NCI-H345 treated with DMSO at 0.1 percent for 48 hours (cell line): ENCODE data around the gene HDAC4.

ENCODE experiments used
- DNase-seq: peaks from one replicate; lab custom pipeline; 2025; ENCODE audit not compliant: unreplicated experiment; lab: John Stamatoyannopoulos, UW

The HDAC4 gene

DNA sequence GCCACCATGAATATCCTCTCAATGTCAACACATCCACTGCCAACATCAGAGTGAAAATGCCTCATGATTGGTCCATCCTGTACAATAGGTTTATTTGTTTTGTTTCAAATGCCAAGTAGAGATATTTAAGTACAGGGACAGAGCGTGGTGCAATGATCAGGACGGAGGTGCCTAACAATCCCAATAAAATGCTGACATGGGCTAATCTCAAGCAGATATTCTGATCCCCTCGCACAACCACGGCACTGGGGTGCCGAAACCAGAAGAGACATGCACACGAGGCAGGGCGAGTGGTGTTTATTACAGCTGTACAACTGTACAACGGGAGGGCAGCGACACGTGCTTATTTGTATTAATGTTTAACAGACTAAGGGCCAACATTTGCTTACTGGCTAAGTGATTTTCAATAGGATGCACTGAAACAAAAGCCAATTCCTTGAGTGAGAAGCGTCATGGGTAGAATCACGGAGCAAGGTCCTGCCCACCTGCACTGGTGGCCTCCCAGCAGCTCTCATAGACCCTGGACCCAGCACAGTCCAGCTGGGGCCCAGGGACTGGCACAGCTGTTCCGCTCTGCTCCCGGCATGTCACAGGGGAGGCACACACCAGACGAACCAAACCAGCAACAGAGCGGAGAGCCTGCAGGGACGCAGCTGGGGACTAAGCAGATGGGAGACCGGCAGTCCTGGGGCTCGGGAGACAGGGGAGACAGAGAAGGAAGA, 101.4 kb downstream of the HDAC4 start:
- DNase-seq = no peak

DNA sequence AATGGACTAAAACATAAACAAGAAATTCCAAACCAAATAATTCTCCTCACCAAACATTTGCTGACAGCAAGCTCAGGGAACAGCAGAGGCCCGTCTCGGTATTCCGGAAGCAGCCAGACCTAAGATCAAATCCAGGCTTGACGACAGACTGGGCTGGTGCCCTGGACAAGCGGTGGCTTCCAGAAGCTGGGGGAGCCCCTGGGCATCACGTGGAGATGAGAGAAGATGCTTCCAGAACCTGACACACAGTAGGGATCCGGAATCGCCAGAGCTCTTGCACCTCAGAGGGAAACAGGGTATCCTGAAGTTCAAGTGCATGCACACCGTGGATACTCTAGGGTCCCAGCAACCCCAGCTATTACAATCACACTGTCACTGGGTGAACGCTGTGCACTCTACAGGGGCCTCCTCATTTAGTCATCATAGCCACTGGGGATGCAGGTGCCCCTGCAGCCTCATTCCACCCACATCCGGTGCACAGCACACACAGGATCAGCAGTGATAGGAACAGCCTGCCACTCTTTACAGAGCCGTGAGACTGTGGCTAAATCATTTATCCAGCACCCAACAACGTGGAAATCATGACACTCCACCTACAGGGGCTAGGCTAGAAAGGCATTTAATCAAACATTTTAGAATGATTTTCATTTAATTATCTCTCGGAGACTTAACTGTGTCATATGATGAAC, 102.6 kb downstream of the HDAC4 start:
- DNase-seq = no peak

DNA sequence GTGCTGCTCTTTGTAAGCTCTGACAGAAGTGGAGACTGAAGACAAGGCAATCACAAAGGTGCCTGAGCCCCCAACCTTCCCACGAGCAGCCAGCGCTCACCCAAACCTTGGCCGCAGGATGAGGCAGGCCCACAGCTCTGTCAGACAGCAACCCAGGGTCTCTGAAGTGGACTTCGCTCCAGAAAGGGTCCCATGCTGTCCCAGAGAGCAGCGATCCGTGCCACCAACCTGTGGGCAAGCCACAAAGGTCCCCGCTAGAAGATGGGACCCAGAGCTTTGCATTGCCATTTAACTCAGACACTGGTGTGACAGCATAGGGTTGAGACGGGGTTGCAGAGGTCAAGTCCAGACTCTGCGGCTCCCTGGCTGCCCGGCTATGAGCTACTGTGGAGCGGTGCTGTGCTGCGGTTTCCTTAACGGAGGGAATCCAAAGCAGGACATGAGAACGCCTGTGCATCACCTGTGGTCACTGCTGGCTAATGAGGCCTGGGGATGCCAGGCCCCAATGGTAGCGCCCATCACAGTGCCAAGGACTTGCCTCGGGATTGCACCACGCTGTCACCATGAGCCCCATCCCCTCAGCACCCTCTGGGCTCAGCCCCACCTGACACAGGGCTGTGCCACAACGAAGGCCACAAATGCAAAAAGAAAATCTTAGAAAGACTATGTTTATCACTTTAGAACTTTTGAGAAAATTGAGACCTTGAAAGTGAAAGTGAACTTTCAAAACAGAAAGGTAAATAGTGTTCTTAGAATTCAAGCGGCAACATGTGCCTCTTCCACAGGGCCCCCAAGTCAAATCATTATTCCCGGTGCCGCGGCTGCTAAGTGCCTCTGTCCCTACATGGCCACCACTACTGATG, 103.4 kb downstream of the HDAC4 start:
- DNase-seq = no peak

DNA sequence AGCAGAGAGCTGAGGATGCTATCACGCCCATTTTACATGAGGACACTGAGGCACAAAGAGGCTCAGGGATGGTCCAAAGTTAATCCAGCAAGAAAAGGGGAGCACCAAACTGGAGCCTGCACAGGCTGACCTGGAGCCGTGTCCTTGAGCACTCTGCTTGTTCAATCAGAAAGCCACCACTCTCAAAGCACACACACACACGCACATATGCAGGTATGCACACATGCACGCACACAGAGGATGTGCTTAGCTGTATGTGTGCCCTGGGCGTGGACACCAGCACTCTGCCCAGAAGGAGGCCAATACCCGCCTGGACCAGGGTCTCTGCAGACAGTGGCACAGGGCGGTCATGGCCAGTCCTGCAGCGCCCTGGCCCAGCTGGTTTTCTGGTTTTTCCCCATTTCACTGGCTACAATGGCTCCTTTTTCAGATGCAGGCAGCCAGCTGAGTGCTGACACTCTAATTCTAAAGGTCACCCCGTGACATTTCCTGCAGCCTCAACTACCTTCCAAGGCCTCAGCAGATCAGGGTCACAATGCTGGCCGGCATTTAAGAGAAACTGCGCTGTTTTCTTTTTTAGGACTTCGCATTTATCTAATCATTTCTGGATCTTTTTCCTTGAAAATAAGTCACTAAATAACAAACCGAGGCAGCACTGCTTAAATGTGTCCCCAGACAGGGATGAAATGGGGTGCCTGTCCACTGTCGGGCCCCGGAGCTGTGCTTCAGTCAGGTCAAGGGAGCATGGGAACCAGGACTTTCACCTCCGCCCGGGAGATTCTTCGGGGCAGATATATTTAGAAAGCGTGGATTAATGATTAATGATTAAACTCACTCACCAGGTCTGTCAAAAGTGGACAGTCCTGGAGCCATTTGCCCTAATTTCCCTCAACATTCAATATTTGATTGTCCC, 104.5 kb downstream of the HDAC4 start:
- no peak for DNase-seq

DNA sequence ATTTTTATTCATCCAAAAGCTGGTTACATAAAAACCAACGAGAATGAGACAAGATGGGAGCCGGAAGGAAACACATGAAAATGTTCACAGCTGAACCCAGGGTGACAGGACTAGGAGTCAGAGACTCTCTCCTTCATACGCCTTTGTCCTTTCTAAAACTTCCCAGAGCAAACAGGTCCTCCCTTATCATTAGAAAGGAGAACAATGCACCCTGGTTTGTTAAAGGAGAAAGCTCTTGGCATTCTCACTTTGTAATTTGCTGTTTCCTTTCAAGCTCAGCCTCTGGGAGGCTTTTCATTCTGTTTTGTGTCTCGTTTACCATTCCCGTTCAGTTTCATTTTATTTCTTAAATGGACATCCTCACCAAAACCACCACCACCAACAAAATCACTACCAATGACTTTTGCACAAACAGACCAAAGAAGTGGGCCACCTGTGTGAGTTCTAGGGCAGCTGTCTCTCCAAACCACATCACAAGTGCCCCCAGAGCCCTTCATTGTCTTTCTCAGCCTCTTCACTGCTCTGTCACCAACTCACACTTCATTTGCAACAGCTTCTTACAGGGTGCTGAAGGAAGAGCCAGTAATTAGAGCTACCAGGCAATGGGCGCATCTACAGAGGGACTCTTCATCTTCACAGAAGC, 105.3 kb downstream of the HDAC4 start:
- DNase-seq = no peak

- no peak for DNase-seq
Measured at GRCh38 chr2:239294571-239295054, 106.2 kb downstream of the HDAC4 start.

DNA sequence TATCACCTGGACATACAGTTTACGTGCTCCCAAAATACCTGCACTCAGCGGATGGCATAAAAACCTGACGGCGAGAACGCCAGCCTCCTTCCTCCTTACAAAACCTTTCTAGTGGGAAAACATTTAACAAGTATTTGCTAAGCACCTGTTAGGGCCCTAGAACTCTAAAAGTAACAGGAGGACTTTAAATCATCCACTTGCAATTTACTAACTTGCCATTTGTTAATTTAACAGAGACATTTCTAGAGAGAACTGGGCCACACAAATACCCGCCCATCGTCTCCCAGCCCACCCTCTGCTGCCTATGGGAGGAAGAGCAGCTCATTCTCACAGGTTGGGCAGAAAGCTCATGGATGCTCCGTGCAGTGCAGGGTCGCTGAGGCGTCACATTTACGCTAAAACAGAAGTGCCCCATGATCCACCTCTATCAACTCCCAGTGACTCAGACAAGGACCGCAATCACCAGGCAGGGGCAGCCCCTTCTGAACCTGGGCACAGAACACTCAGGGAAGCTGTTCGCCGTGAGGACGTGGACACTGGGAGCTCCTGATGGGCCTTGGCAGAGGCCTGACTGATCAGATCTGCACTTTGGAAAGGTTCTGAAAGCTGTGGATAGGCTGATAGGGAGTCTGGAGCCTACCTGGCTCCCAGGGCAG, 106.9 kb downstream of the HDAC4 start:
- no peak for DNase-seq

- DNase-seq = no peak
Measured at GRCh38 chr2:239292959-239293774, 107.7 kb downstream of the HDAC4 start.

GRCh38 chr2:239292531-239292930, 108.3 kb downstream of the HDAC4 start:
- no peak for DNase-seq

GRCh38 chr2:239291475-239292350, 109.1 kb downstream of the HDAC4 start:
- peak; percentile 79 for DNase-seq

- DNase-seq = no peak
Measured at GRCh38 chr2:239290618-239291474, 110.0 kb downstream of the HDAC4 start.

GRCh38 chr2:239289545-239289944, 111.3 kb downstream of the HDAC4 start:
- DNase-seq = no peak

DNA sequence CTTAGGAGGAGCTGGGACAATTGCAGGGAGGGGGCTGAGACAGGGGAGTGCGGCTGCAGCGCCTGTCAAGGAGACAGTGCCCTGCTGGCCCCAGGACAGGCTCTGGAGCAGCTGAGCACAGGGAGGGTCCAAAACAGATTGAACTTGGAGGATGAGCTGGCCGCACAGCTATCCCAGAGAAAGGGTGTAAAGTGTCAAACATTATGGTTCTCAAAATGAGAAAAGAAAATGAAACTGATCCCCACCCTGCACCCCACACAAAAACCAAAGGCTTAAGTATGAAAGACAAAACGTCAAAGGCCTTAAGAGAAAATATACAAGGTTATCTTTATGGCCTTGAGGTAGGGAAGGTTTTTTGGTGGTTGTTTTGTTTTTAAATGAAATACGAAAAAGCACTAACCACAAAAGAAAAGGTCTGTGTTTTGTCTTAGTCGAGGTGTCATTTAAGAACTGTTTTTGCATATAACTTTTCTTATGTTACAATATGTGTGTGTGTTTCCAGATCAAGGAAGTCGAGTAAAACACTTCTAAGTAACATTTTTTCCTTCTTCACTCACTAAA, 111.8 kb downstream of the HDAC4 start:
- DNase-seq = no peak

GRCh38 chr2:239288237-239288636, 112.6 kb downstream of the HDAC4 start:
- DNase-seq = no peak

GRCh38 chr2:239287461-239287860, 113.4 kb downstream of the HDAC4 start:
- no peak for DNase-seq

DNA sequence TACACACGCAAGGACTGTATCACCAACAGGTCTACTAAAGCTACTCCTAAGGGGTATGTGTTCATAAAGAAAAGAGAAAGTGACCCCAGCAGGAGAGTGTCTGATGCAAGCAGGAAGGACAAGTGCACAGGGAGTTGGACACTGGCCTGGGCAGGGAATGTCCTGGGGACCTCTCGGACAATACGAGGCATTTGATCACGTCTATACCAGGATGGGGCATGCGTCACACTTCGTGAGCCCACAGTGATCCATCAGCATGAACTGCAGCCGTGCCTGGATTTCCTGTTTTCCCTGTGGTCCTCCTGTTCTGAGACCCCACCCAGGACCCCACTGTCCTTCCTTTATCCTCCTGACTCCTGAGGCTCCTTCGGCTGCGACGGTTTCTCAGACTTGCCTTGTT, 113.9 kb downstream of the HDAC4 start:
- DNase-seq = no peak

GRCh38 chr2:239285932-239286230, 114.9 kb downstream of the HDAC4 start:
- no peak for DNase-seq
